H1 (cell line): ENCODE results near the gene PRR5L. TPM values are rescaled to one million over a fixed set of nuclear protein-coding genes. Genes with fewer than 3 reads are reported as not detected.

ENCODE experiments used
- CTCF ChIA-PET: fragments of 300-600 bp; sonication (Branson Sonifier 250); formaldehyde crosslinking; loops from one replicate; lab custom pipeline; 2021; ENCODE audit not compliant: partially characterized antibody; lab: Charles Lee
- POLR2A ChIA-PET: fragments of 300-600 bp; sonication (Branson Sonifier 250); formaldehyde crosslinking; loops from one replicate; lab custom pipeline; 2021; ENCODE audit warnings: inconsistent platforms; ENCODE audit not compliant: partially characterized antibody; lab: Charles Lee
- DNase-seq, 2 experiments: peaks; one replicate each; pipeline versions ENCODE4 v3.0.0 to v3.0.0-alpha.2; 2010 to 2022; ENCODE audit warnings: low spot score in 2 of 2, low read depth in 1 of 2, mixed read lengths in 1 of 2
- FAIRE-seq: peaks from 2 replicates; lab custom pipeline; 2011; peaks lifted over from hg19 to GRCh38; lab: Jason Lieb, UNC
- H2AFZ ChIP-seq: 2 replicates; pipeline ENCODE4 v1.8.1; 2012; ENCODE audit warnings: low read length, inconsistent platforms
- H2AK5ac ChIP-seq: 2 replicates; pipeline ENCODE4 v1.6.1; 2013; ENCODE audit warnings: low read depth, low read length
- H2BK120ac ChIP-seq: replicated peaks from 2 replicates; pipeline ENCODE3; 2013; ENCODE audit warnings: low read depth, low read length, inconsistent platforms
- H2BK12ac ChIP-seq: 2 replicates; pipeline ENCODE4 v1.6.1; 2013; ENCODE audit warnings: low read depth, low read length
- H2BK15ac ChIP-seq: 2 replicates; pipeline ENCODE4 v1.6.1; 2013; ENCODE audit warnings: low read length
- H2BK20ac ChIP-seq: 2 replicates; pipeline ENCODE4 v1.6.1; 2013; ENCODE audit warnings: low read length
- H2BK5ac ChIP-seq: 2 replicates; pipeline ENCODE4 v1.6.1; 2013; ENCODE audit warnings: low read depth, low read length
- H3K14ac ChIP-seq: 2 replicates; pipeline ENCODE4 v1.6.1; 2013; ENCODE audit warnings: inconsistent platforms; ENCODE audit not compliant: insufficient read length
- H3K18ac ChIP-seq: 2 replicates; pipeline ENCODE4 v1.6.1; 2013; ENCODE audit warnings: low read length; ENCODE audit errors: extremely low read depth
- H3K23ac ChIP-seq: 2 replicates; pipeline ENCODE4 v1.6.1; 2013; ENCODE audit warnings: inconsistent platforms; ENCODE audit not compliant: insufficient read length
- H3K23me2 ChIP-seq: 2 replicates; pipeline ENCODE4 v1.6.1; 2013; ENCODE audit warnings: low read depth, low read length
- H3K27ac ChIP-seq: 2 replicates; pipeline ENCODE4 v1.6.1; 2011; ENCODE audit warnings: low read depth, low read length, inconsistent platforms
- H3K27me3 ChIP-seq, 4 experiments: replicated peaks in 1 of 4; 1 replicate in 1 of 4; 2 replicates in 3 of 4; pipeline versions ENCODE4 v1.6.1 to v1.8.1; 2011 to 2013; ENCODE audit warnings: low read length in 3 of 4, mild to moderate bottlenecking in 3 of 4, inconsistent platforms in 2 of 4, mixed read lengths in 2 of 4, moderate library complexity in 1 of 4; ENCODE audit not compliant: control insufficient read depth in 3 of 4, insufficient read depth in 3 of 4; ENCODE audit errors: extremely low read depth in 1 of 4
- H3K36me3 ChIP-seq, 4 experiments: 2 replicates each; pipeline versions ENCODE4 v1.6.1 to v1.8.1; 2011 to 2013; ENCODE audit warnings: mild to moderate bottlenecking in 4 of 4, low read length in 3 of 4, moderate library complexity in 2 of 4, control low read depth in 1 of 4, inconsistent platforms in 1 of 4; ENCODE audit not compliant: insufficient read depth in 4 of 4, control insufficient read depth in 2 of 4
- H3K4ac ChIP-seq: replicated peaks from 2 replicates; pipeline ENCODE3; 2013; ENCODE audit warnings: low read length, low read depth, mixed read lengths, inconsistent platforms; ENCODE audit not compliant: insufficient read length
- H3K4me1 ChIP-seq, 4 experiments: replicated peaks in 1 of 4; 1 replicate in 1 of 4; 2 replicates in 3 of 4; pipeline versions ENCODE4 v1.6.1 to v1.8.1; 2011 to 2013; ENCODE audit warnings: low read length in 3 of 4, inconsistent platforms in 2 of 4, mixed read lengths in 1 of 4; ENCODE audit not compliant: insufficient read depth in 4 of 4, control insufficient read depth in 3 of 4
- H3K4me2 ChIP-seq, 2 experiments: 2 replicates each; pipeline versions ENCODE4 v1.6.1 to v1.8.1; 2011 to 2013; ENCODE audit warnings: low read depth in 2 of 2, low read length in 2 of 2, control low read depth in 1 of 2, inconsistent platforms in 1 of 2, mild to moderate bottlenecking in 1 of 2; ENCODE audit not compliant: insufficient read depth in 1 of 2
- H3K4me3 ChIP-seq, 4 experiments: fragments of 200-600, 300-600 bp in 1 of 4; sonication (generic), shearing (Covaris generic), sonication (Bioruptor Twin) in 1 of 4; 2 replicates each; pipeline versions ENCODE4 v1.5.1 to v1.8.1; 2011 to 2016; ENCODE audit warnings: low read length in 4 of 4, low read depth in 3 of 4, control low read depth in 2 of 4, inconsistent platforms in 2 of 4, mild to moderate bottlenecking in 2 of 4, mixed read lengths in 1 of 4, moderate library complexity in 1 of 4; ENCODE audit not compliant: insufficient read depth in 2 of 4; ENCODE audit errors: extremely low read depth in 1 of 4
- H3K56ac ChIP-seq: replicated peaks from 2 replicates; pipeline ENCODE3; 2013; ENCODE audit warnings: low read depth, mild to moderate bottlenecking, mixed read lengths, low read length, inconsistent platforms; ENCODE audit not compliant: insufficient read length
- H3K79me1 ChIP-seq: 2 replicates; pipeline ENCODE4 v1.6.1; 2013; ENCODE audit warnings: low read depth, low read length, control low read depth
- H3K79me2 ChIP-seq, 2 experiments: 2 replicates each; pipeline versions ENCODE4 v1.6.1 to v1.8.1; 2012 to 2013; ENCODE audit warnings: low read length in 2 of 2, mild to moderate bottlenecking in 2 of 2, inconsistent platforms in 1 of 2; ENCODE audit not compliant: insufficient read depth in 2 of 2, control insufficient read depth in 1 of 2
- H3K9ac ChIP-seq, 4 experiments: replicated peaks in 1 of 4; 1 replicate in 1 of 4; 2 replicates in 3 of 4; pipeline versions ENCODE4 v1.6.1 to v1.8.1; 2011 to 2013; ENCODE audit warnings: low read depth in 3 of 4, low read length in 3 of 4, control low read depth in 2 of 4, mild to moderate bottlenecking in 2 of 4, moderate library complexity in 2 of 4, inconsistent platforms in 1 of 4; ENCODE audit errors: extremely low read depth in 1 of 4
- H3K9me3 ChIP-seq, 2 experiments: 2 replicates each; pipeline versions ENCODE4 v1.6.1 to v1.8.1; 2012 to 2013; ENCODE audit warnings: mild to moderate bottlenecking in 2 of 2, moderate library complexity in 2 of 2, control low read depth in 1 of 2, inconsistent platforms in 1 of 2, low read depth in 1 of 2, low read length in 1 of 2, mixed read lengths in 1 of 2; ENCODE audit not compliant: insufficient read depth in 2 of 2
- H4K20me1 ChIP-seq, 2 experiments: replicated peaks in 1 of 2; 2 replicates each; pipeline versions ENCODE3 to v1.8.1; 2011 to 2013; ENCODE audit warnings: inconsistent platforms in 2 of 2, low read length in 2 of 2, mild to moderate bottlenecking in 1 of 2; ENCODE audit not compliant: insufficient read depth in 2 of 2, control insufficient read depth in 1 of 2
- H4K5ac ChIP-seq: 2 replicates; pipeline ENCODE4 v1.6.1; 2013; ENCODE audit warnings: low read length, low read depth, mixed read lengths, inconsistent platforms; ENCODE audit not compliant: insufficient read length
- H4K8ac ChIP-seq: 2 replicates; pipeline ENCODE4 v1.8.0; 2013; ENCODE audit warnings: mild to moderate bottlenecking, moderate library complexity, low read length, inconsistent platforms; ENCODE audit not compliant: insufficient read depth; ENCODE audit errors: extremely low read depth
- H4K91ac ChIP-seq: replicated peaks from 2 replicates; pipeline ENCODE3; 2013; ENCODE audit warnings: low read length, mixed read lengths, inconsistent platforms; ENCODE audit not compliant: insufficient read length
- ASH2L ChIP-seq: fragments of 200-600, 300-600 bp; sonication (generic); IDR thresholded peaks from one replicate; pipeline ENCODE4 v1.7.1; 2017; ENCODE audit warnings: low read length
- CHD2 ChIP-seq: IDR thresholded peaks from 2 replicates; pipeline ENCODE4 v1.6.1; 2012; ENCODE audit warnings: low read length, improper control_type of control experiment
- CTBP2 ChIP-seq: IDR thresholded peaks from 2 replicates; pipeline ENCODE4 v1.7.0; 2011; ENCODE audit warnings: borderline replicate concordance, mild to moderate bottlenecking, moderate library complexity, mixed read lengths, low read length; ENCODE audit not compliant: insufficient read depth, insufficient read length
- EP300 ChIP-seq, 2 experiments: IDR thresholded peaks; 1 replicate in 1 of 2; 2 replicates in 1 of 2; pipeline ENCODE4 v1.6.1; 2011 to 2012; ENCODE audit warnings: low read depth in 2 of 2, low read length in 2 of 2, mild to moderate bottlenecking in 2 of 2, borderline replicate concordance in 1 of 2, inconsistent platforms in 1 of 2, moderate library complexity in 1 of 2
- GABPA ChIP-seq: IDR thresholded peaks from 2 replicates; pipeline ENCODE4 v1.6.1; 2011; ENCODE audit warnings: mild to moderate bottlenecking, low read length, moderate library complexity, borderline replicate concordance; ENCODE audit not compliant: insufficient read depth
- GTF2F1 ChIP-seq: IDR thresholded peaks from 2 replicates; pipeline ENCODE4 v1.6.1; 2012; ENCODE audit warnings: low read depth, low read length, improper control_type of control experiment, borderline replicate concordance
- JUND ChIP-seq: IDR thresholded peaks from 2 replicates; pipeline ENCODE4 v1.6.1; 2011; ENCODE audit warnings: mild to moderate bottlenecking, improper control_type of control experiment, low read length
- SRF ChIP-seq: IDR thresholded peaks from 2 replicates; pipeline ENCODE4 v1.6.1; 2011; ENCODE audit warnings: mild to moderate bottlenecking, low read depth, low read length, moderate library complexity
- TAF7 ChIP-seq: optimal IDR thresholded peaks from 2 replicates; pipeline ENCODE3; 2011; ENCODE audit warnings: low read depth, mild to moderate bottlenecking, inconsistent platforms, low read length, moderate library complexity, borderline replicate concordance
- WGBS, 2 experiments: shearing (Covaris generic) in 1 of 2; methylation state at CpG; one replicate each; pipeline versions ENCODE4 v1.1.6 to v1.1.7; 2013 to 2015; ENCODE audit warnings: low lambda C conversion rate in 2 of 2, mixed read lengths in 2 of 2, inconsistent platforms in 1 of 2, low coverage in 1 of 2, missing lambda C conversion rate in 1 of 2; ENCODE audit not compliant: insufficient replicate concordance in 2 of 2, insufficient coverage in 1 of 2, insufficient read length in 1 of 2; ENCODE audit errors: extremely low coverage in 1 of 2, missing lambda C conversion rate in 1 of 2; 5-methylcytosine and 5-hydroxymethylcytosine counted together
- polyA plus RNA-seq, 7 experiments: library from polyadenylated mRNA; depleted of rRNA in 3 of 7; stranded (reverse) in 5 of 7; unstranded in 2 of 7; fragments of >200 nt in 5 of 7; fragments of 200-250 nt in 2 of 7; gene quantifications; 1 replicate in 5 of 7; 2 replicates in 1 of 7; 4 replicates in 1 of 7; pipeline versions ENCODE4 v1.2.1 to v1.2.3, GENCODE V29; 2011 to 2013; ENCODE audit warnings: missing spikeins in 2 of 7, mixed read lengths in 2 of 7
- total RNA-seq: library from RNA; stranded (reverse); fragmentation: NEBNext Ultra II Directional; extraction: Animal tissue kit (Norgen Biotek cat#: 25700); gene quantifications from 2 replicates; pipeline ENCODE4 v1.2.1, GENCODE V29; 2021
- TF ChIP-seq, protein P1 (sequence below): IDR thresholded peaks from 2 replicates; pipeline ENCODE4 v1.6.1; 2011; ENCODE audit warnings: low read depth, mild to moderate bottlenecking, low read length; ENCODE audit not compliant: insufficient read depth

PRR5L gene
- total and polyA plus RNA-seq, 2 of the 8 experiments (the other 6 are each of a cell fraction or from before 2014, with no cell fraction given) = 6.6 to 10.1 TPM

DNA sequence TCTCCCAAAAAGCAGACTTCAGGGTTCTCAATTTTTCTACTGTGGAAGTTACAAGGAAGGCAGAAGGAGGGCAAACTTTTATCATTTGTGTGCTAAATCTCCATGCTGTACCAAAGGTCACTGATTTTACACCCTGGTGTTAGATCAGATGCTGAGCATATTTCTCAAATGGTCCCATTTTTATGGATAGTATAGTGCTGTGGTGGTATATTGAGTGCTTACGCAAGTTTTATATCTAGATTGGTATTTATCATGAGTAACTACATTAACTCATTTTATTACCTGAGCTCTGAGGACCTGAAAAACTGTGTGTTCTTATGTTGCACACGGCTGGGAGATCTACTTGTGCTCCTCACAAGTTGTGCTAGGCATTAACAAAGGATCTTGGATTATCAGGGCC lies 75.1 kb downstream of the PRR5L start:
- no peak overlapping the region for H4K8ac ChIP-seq
- no peak overlapping the region for H2AFZ ChIP-seq
- H3K4me3 ChIP-seq = no peak overlapping the region
- no peak overlapping the region for H3K23ac ChIP-seq
- WGBS, 2 experiments = 94% methylated on average over 2 of the region's 2 CpGs; no CpG with 5 or more reads in 1 of the 2 experiments
- H3K9me3 ChIP-seq = no peaks in the 10 kb centered on the region
- no peak overlapping the region for H3K14ac ChIP-seq
- H3K79me1 ChIP-seq = no peaks in the 10 kb centered on the region
- peaks cover 2% of the 10 kb centered on the region; the same call in 1 of the 2 replicates for H3K23me2 ChIP-seq
- no peak overlapping the region for H2BK12ac ChIP-seq
- DNase-seq (no peak), FAIRE-seq (no peak)
- ChIA-PET CTCF (no interaction called here), POLR2A (interaction anchor here (0.5 to 0.6 kb wide), 2 partner anchors 19 to 30 kb away, joined by 3 read pairs; no protein-coding TSS in a partner anchor)
- H3K27ac ChIP-seq = no peak overlapping the region
- no peak overlapping the region for H2BK120ac ChIP-seq
- H3K4ac ChIP-seq = no peak overlapping the region
- no peak for TF ChIP-seq CHD2
- TF ChIP-seq EP300 (IDR thresholded peaks at IDR 0.05; ENCODE audit: borderline replicate concordance in 1 of 2, low read depth in 2 of 2, low read length in 2 of 2) = no peak
- TF ChIP-seq, protein P1, sequence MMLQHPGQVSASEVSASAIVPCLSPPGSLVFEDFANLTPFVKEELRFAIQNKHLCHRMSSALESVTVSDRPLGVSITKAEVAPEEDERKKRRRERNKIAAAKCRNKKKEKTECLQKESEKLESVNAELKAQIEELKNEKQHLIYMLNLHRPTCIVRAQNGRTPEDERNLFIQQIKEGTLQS = no peak
- TF ChIP-seq ASH2L = no peak
- no peak for TF ChIP-seq CTBP2
- no peak for TF ChIP-seq TAF7
- TF ChIP-seq JUND = no peak
- no peak for TF ChIP-seq GABPA
- TF ChIP-seq SRF = no peak
- TF ChIP-seq GTF2F1 = no peak
- H4K20me1 ChIP-seq = no peaks in the 10 kb centered on the region
- H3K4me2 ChIP-seq = no peak overlapping the region
- H3K27me3 ChIP-seq = peaks cover 0 to 5% (median 2%) of the 10 kb centered on the region in 4 experiments; a peak in 3 of 7 replicates
- H3K4me1 ChIP-seq = no peaks in the 10 kb centered on the region
- no peaks in the 10 kb centered on the region for H3K79me2 ChIP-seq
- H3K18ac ChIP-seq = no peak overlapping the region
- no peak overlapping the region for H2BK20ac ChIP-seq
- H4K91ac ChIP-seq = no peak overlapping the region
- H2AK5ac ChIP-seq = no peak overlapping the region
- no peak overlapping the region for H3K56ac ChIP-seq
- H3K36me3 ChIP-seq = no peaks in the 10 kb centered on the region
- no peak overlapping the region for H3K9ac ChIP-seq
- H2BK15ac ChIP-seq = no peak overlapping the region
- no peak overlapping the region for H2BK5ac ChIP-seq
- no peak overlapping the region for H4K5ac ChIP-seq
